Occipital lobe (tissue), 2 donors: ENCODE results near the gene CHPF2. TPM values are rescaled to one million over a fixed set of nuclear protein-coding genes. Genes with fewer than 3 reads are reported as not detected.

Experiments
- DNase-seq: peaks from one replicate; lab custom pipeline; 2025; lab: John Stamatoyannopoulos, UW
- total RNA-seq: library from RNA; depleted of rRNA; stranded (reverse); fragments of >200 nt; gene quantifications from one replicate; pipeline ENCODE4 v1.2.3, GENCODE V29; 2014

Gene CHPF2
- total RNA-seq, 1 donor from 2014 or later = 19.0 TPM

GRCh38 chr7:151261529-151261928, 29.2 kb downstream of the CHPF2 start:
- no peak for DNase-seq

GRCh38 chr7:151264615-151265014, 32.3 kb downstream of the CHPF2 start:
- no peak for DNase-seq

GRCh38 chr7:151265351-151265931, 33.2 kb downstream of the CHPF2 start:
- DNase-seq = no peak

GRCh38 chr7:151269511-151269910, 37.2 kb downstream of the CHPF2 start:
- no peak for DNase-seq

- DNase-seq = no peak
Observed at GRCh38 chr7:151271699-151272355, 39.5 kb downstream of the CHPF2 start.

GRCh38 chr7:151272405-151272804, 40.1 kb downstream of the CHPF2 start:
- DNase-seq = no peak

- no peak for DNase-seq
Observed at GRCh38 chr7:151272877-151273276, 40.6 kb downstream of the CHPF2 start.

- no peak for DNase-seq
Observed at GRCh38 chr7:151273651-151274390, 41.5 kb downstream of the CHPF2 start.

GRCh38 chr7:151274396-151274795, 42.1 kb downstream of the CHPF2 start:
- DNase-seq = no peak

- DNase-seq = no peak
Observed at GRCh38 chr7:151274936-151275812, 42.9 kb downstream of the CHPF2 start.

GRCh38 chr7:151275813-151276577, 43.7 kb downstream of the CHPF2 start:
- DNase-seq = no peak

GRCh38 chr7:151276666-151277590, 44.6 kb downstream of the CHPF2 start:
- peak; percentile 55 for DNase-seq

- no peak for DNase-seq
Observed at GRCh38 chr7:151277631-151278030, 45.3 kb downstream of the CHPF2 start.

- no peak for DNase-seq
Observed at GRCh38 chr7:151278949-151279348, 46.7 kb downstream of the CHPF2 start.

GRCh38 chr7:151279868-151280267, 47.6 kb downstream of the CHPF2 start:
- no peak for DNase-seq

- no peak for DNase-seq
Observed at GRCh38 chr7:151280388-151281019, 48.2 kb downstream of the CHPF2 start.

- no peak for DNase-seq
Observed at GRCh38 chr7:151281686-151282085, 49.4 kb downstream of the CHPF2 start.

GRCh38 chr7:151282111-151282510, 49.8 kb downstream of the CHPF2 start:
- no peak for DNase-seq

- no peak for DNase-seq
Observed at GRCh38 chr7:151283302-151283701, 51.0 kb downstream of the CHPF2 start.
